Measurements from ENCODE around the gene REEP1.

DNA sequence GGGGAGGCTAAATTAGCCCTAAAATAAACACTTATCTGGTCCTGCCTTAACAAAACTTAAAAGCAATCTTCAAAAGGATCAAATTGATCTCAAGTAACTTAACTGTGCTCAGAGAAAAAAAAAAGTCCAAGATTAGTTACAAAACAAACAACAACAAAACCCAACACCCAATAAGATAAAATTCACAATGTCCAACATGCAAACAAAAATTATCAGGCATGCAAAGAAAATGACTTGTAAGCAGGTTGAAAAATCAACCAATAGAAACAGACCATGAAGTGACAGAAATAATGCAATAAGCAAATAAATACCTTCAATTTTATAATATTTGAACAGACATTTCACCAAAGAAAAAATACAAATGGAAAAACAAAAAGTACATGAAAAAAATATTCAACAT, 4.0 kb upstream of the REEP1 start:
- TF ChIP-seq POLR2A (IDR thresholded peaks at IDR 0.05; ENCODE audit: low read length) = no peak
- TF ChIP-seq GATA1 (IDR thresholded peaks at IDR 0.05; ENCODE audit: low read depth, low read length) = no peak
